Chondrocyte (in vitro differentiated cells): Measurements from ENCODE around the gene PRRT4. TPM values are rescaled to one million over a fixed set of nuclear protein-coding genes. Genes with fewer than 3 reads are reported as not detected.

Source experiments
- DNase-seq: peaks from one replicate; pipeline ENCODE4 v3.0.0; 2021; ENCODE audit warnings: mixed read lengths, low spot score
- H3K27ac Mint-ChIP-seq: one replicate; pipeline ENCODE4 v1.8.0; 2021; ENCODE audit warnings: mild to moderate bottlenecking, moderate library complexity, mixed read lengths; ENCODE audit not compliant: unreplicated experiment
- H3K27me3 Mint-ChIP-seq: 2 replicates; pipeline ENCODE4 v1.8.0; 2021; ENCODE audit warnings: low read depth, mixed read lengths
- H3K36me3 Mint-ChIP-seq: 2 replicates; pipeline ENCODE4 v1.8.0; 2021; ENCODE audit warnings: low read depth, mixed read lengths
- H3K4me1 Mint-ChIP-seq: 2 replicates; pipeline ENCODE4 v1.8.0; 2021; ENCODE audit warnings: low read depth, mild to moderate bottlenecking, mixed read lengths
- H3K4me3 Mint-ChIP-seq: one replicate; pipeline ENCODE4 v1.8.0; 2021; ENCODE audit warnings: mild to moderate bottlenecking, moderate library complexity, mixed read lengths; ENCODE audit not compliant: unreplicated experiment
- H3K9me3 Mint-ChIP-seq: 2 replicates; pipeline ENCODE4 v1.8.0; 2021; ENCODE audit warnings: low read depth, mixed read lengths
- total RNA-seq: library from RNA; stranded (reverse); gene quantifications from 3 replicates; pipeline ENCODE4 v1.2.1, GENCODE V29; 2021
- TF ChIP-seq, protein P1 (sequence below): fragments of 200-600 bp; sonication (generic); IDR thresholded peaks from 2 replicates; pipeline ENCODE4 v1.5.0; 2021; ENCODE audit warnings: antibody characterized with exemption, mild to moderate bottlenecking, moderate library complexity

Gene PRRT4
- total RNA-seq, 1 donor from 2014 or later = 0.42 TPM

DNA sequence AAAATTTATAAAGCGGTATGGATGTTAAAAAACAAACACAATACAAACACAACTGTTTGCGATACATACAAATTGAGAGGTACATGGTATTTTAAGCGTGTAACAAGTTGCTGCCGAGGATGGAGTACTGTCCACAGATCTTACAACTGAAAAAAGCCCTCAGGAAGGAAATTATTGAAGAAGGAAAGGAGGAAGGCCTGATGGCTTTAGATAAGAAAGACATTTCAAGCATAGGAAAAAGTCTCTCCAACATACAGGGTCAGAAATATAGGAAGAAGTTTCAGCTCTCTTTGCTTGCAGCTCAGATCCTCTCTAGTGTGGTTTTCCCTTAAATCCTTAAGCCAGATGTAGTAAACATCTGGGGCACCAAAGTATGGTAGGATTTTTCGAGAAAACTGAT, 42.8 kb downstream of the PRRT4 start:
- H3K27ac Mint-ChIP-seq = no peak overlapping the region

DNA sequence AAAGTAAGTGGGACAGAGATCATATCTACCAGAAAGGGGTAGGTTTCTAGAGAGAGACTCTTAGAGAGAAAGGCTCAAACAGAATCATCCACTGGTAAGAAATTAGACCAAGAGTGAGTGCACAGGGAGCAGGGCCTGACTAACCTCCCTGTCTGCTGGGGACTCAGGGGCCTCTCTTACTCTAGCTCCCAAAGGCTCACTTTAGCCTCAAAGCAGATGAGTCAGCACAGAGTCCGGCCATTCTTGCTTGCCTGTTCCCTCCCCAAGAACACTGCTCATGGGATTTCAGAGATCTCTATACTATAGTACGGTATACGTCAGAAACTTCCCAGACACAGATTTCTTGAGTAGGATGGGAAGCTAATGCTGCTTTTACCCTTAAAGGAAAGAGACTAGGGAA, 50.5 kb downstream of the PRRT4 start:
- peaks cover 54% of the 10 kb centered on the region for H3K36me3 Mint-ChIP-seq
- H3K4me3 Mint-ChIP-seq = no peak overlapping the region
- TF ChIP-seq, protein P1, sequence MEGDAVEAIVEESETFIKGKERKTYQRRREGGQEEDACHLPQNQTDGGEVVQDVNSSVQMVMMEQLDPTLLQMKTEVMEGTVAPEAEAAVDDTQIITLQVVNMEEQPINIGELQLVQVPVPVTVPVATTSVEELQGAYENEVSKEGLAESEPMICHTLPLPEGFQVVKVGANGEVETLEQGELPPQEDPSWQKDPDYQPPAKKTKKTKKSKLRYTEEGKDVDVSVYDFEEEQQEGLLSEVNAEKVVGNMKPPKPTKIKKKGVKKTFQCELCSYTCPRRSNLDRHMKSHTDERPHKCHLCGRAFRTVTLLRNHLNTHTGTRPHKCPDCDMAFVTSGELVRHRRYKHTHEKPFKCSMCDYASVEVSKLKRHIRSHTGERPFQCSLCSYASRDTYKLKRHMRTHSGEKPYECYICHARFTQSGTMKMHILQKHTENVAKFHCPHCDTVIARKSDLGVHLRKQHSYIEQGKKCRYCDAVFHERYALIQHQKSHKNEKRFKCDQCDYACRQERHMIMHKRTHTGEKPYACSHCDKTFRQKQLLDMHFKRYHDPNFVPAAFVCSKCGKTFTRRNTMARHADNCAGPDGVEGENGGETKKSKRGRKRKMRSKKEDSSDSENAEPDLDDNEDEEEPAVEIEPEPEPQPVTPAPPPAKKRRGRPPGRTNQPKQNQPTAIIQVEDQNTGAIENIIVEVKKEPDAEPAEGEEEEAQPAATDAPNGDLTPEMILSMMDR = no peak

More for the DNA sequence above, 42.8 kb downstream of the PRRT4 start:
- Mint-ChIP-seq H3K4me1 (peaks cover 24% of the 10 kb centered on the region), H3K9me3 (no peaks in the 10 kb centered on the region), H3K36me3 (peaks cover 56% of the 10 kb centered on the region), H3K4me3 (no peak overlapping the region), H3K27me3 (no peaks in the 10 kb centered on the region)
- no peak for DNase-seq
- TF ChIP-seq, protein P1 = no peak

DNA sequence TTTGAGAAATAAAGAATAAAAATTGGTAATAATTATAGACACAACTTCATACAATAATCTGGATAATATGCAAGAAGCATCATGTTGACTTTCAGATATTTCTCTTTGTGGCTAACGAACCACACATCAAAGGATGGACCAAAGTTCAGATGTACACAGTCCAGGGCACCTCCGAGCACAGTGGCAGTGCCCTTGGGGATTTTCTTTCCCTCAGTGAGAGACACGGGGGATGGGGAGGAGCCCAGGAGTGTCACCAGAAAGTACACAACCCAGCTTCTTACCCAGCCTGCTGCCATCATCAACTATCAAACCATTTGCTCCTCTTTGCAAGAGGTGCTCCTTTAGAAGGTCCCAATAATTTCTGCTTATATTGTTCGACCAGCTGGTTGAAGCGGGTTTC, 51.0 kb downstream of the PRRT4 start:
- Mint-ChIP-seq H3K27me3 (no peaks in the 10 kb centered on the region), H3K9me3 (no peaks in the 10 kb centered on the region), H3K36me3 (peaks cover 54% of the 10 kb centered on the region), H3K4me3 (no peak overlapping the region), H3K27ac (no peak overlapping the region), H3K4me1 (no peaks in the 10 kb centered on the region)
- DNase-seq = no peak
- TF ChIP-seq, protein P1 = no peak

More for the DNA sequence above, 50.5 kb downstream of the PRRT4 start:
- no peaks in the 10 kb centered on the region for H3K9me3 Mint-ChIP-seq
- no peak overlapping the region for H3K27ac Mint-ChIP-seq
- no peak for DNase-seq
- no peaks in the 10 kb centered on the region for H3K4me1 Mint-ChIP-seq
- no peaks in the 10 kb centered on the region for H3K27me3 Mint-ChIP-seq

DNA sequence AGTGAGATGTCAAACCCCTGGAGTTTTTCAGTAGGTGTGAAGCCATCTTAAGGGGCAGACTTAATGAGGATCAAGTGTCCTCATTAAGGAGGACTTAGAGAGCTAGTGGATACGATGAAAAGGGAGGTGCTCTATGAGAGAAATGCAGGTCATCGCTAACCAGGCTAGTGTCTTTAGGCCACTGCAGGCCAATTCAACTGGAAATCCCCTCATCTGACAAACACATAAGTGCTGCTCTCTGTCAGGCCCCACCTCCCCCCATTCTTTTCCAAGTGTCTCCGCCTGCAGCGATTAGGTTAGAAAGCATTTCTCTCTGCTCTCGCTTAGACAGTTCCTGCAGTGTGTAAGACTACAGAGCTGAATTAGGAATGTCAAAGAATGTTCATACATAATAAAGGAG, 51.5 kb downstream of the PRRT4 start:
- DNase-seq = no peak
- H3K27ac Mint-ChIP-seq = no peak overlapping the region
- peaks cover 55% of the 10 kb centered on the region for H3K36me3 Mint-ChIP-seq
- no peak overlapping the region for H3K4me3 Mint-ChIP-seq
- TF ChIP-seq, protein P1 = no peak
- H3K4me1 Mint-ChIP-seq = no peaks in the 10 kb centered on the region
- H3K9me3 Mint-ChIP-seq = no peaks in the 10 kb centered on the region
- no peaks in the 10 kb centered on the region for H3K27me3 Mint-ChIP-seq

DNA sequence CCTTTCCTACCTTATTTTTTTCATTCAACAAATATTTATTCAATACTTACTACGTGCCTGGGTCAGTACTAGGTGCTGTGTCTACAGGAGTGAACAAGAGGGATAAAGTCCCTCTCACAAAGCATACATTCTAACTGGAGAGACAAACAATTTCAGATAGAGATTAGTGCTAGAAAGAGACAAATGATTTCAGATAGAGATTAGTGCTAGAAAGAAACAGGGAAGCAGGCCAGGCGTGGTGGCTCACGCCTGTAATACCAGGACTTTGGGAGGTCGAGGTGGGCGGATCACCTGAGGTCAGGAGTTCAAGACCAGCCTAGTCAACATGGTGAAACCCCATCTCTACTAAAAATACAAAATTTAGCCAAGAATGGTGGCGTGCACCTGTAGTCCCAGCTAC, 52.4 kb downstream of the PRRT4 start:
- H3K9me3 Mint-ChIP-seq = no peaks in the 10 kb centered on the region
- H3K4me3 Mint-ChIP-seq = no peak overlapping the region
- no peak overlapping the region for H3K27ac Mint-ChIP-seq
- H3K27me3 Mint-ChIP-seq = no peaks in the 10 kb centered on the region
- no peak for DNase-seq
- H3K36me3 Mint-ChIP-seq = peaks cover 49% of the 10 kb centered on the region
- H3K4me1 Mint-ChIP-seq = no peaks in the 10 kb centered on the region
- TF ChIP-seq, protein P1 = no peak
